GM12878 (cell line): Measurements from ENCODE around the gene HTRA2. TPM values are rescaled to one million over a fixed set of nuclear protein-coding genes. Genes with fewer than 3 reads are reported as not detected.

Experiments
- ATAC-seq: fragments of 200-7000 bp; cut with Tn5 transposase; 3 replicates; pipeline ENCODE4 v1.9.1; 2020; ENCODE audit warnings: mild to moderate bottlenecking, moderate library complexity
- BruUV-seq: library from RNA; stranded (reverse); fragments of 400-500 nt; replicated peaks from 2 replicates; lab custom pipeline; 2021; lab: Mats Ljungman, UMichigan
- CTCF ChIA-PET: fragments of 300-600 bp; sonication (Branson Sonifier 250); formaldehyde crosslinking; extraction: SDS; loops from one replicate; lab custom pipeline; 2021; ENCODE audit warnings: inconsistent platforms; lab: Yijun Ruan, JAX
- POLR2A ChIA-PET: fragments of 350-600 bp; formaldehyde crosslinking; extraction: SDS; loops from one replicate; lab custom pipeline; 2021; ENCODE audit warnings: inconsistent platforms; lab: Charles Lee
- RAD21 ChIA-PET: fragments of 300-600 bp; sonication (Branson Sonifier 250); formaldehyde crosslinking; loops from one replicate; lab custom pipeline; 2023; ENCODE audit warnings: antibody characterized with exemption; ENCODE audit not compliant: unreplicated experiment; lab: Charles Lee
- SMC1A ChIA-PET: fragments of 300-600 bp; sonication (Branson Sonifier 250); formaldehyde crosslinking; loops from one replicate; lab custom pipeline; 2023; ENCODE audit not compliant: unreplicated experiment, uncharacterized antibody; lab: Charles Lee
- DNase-seq: peaks from one replicate; pipeline ENCODE4 v3.0.0-alpha.2; 2011; ENCODE audit warnings: low read depth, low spot score
- FAIRE-seq: peaks from 3 replicates; lab custom pipeline; 2011; peaks lifted over from hg19 to GRCh38; lab: Jason Lieb, UNC
- H2AFZ ChIP-seq: 2 replicates; pipeline ENCODE4 v1.6.0; 2011; ENCODE audit warnings: low read depth, low read length, control low read depth; ENCODE audit not compliant: control insufficient read depth
- H3K27ac ChIP-seq: 2 replicates; pipeline ENCODE4 v1.5.1; 2011; ENCODE audit warnings: control low read depth; ENCODE audit not compliant: control insufficient read depth, insufficient read depth
- H3K27me3 ChIP-seq, 2 experiments: replicated peaks in 1 of 2; 2 replicates each; pipeline versions ENCODE4 v1.6.0 to v1.6.1; 2011; ENCODE audit warnings: low read length in 1 of 2; ENCODE audit not compliant: control insufficient read depth in 2 of 2, insufficient read depth in 2 of 2
- H3K36me3 ChIP-seq, 2 experiments: 2 replicates each; pipeline ENCODE4 v1.5.1; 2011; ENCODE audit warnings: low read length in 1 of 2; ENCODE audit not compliant: control insufficient read depth in 2 of 2, insufficient read depth in 2 of 2
- H3K4me1 ChIP-seq: 2 replicates; pipeline ENCODE4 v1.6.1; 2011; ENCODE audit warnings: mild to moderate bottlenecking, low read length, moderate library complexity, mixed read lengths; ENCODE audit not compliant: control insufficient read depth, insufficient read depth
- H3K4me2 ChIP-seq: 2 replicates; pipeline ENCODE4 v1.6.0; 2011; ENCODE audit warnings: control low read depth; ENCODE audit not compliant: control insufficient read depth, insufficient read depth
- H3K4me3 ChIP-seq: fragments of 200-600 bp; sonication (generic); 2 replicates; pipeline ENCODE4 v1.5.1; 2016
- H3K79me2 ChIP-seq: 2 replicates; pipeline ENCODE4 v1.6.0; 2011; ENCODE audit warnings: low read length; ENCODE audit not compliant: control insufficient read depth, insufficient read depth
- H3K9ac ChIP-seq: 2 replicates; pipeline ENCODE4 v1.8.0; 2011; ENCODE audit warnings: low read length, control low read depth, mixed read lengths; ENCODE audit not compliant: control insufficient read depth, insufficient read depth
- H3K9me3 ChIP-seq: replicated peaks from 3 replicates; pipeline ENCODE4 v1.5.1; 2011; ENCODE audit warnings: mild to moderate bottlenecking, low read length; ENCODE audit not compliant: control insufficient read depth, insufficient read depth
- H4K20me1 ChIP-seq: 2 replicates; pipeline ENCODE4 v1.6.0; 2011; ENCODE audit not compliant: control insufficient read depth, insufficient read depth
- HDAC6 ChIP-seq: fragments of 200-600 bp; sonication (generic); IDR thresholded peaks from one replicate; pipeline ENCODE4 v1.8.0; 2017; ENCODE audit warnings: antibody characterized with exemption; ENCODE audit not compliant: unreplicated experiment
- POLR2A ChIP-seq: IDR thresholded peaks from 2 replicates; pipeline ENCODE4 v1.6.1; 2011; ENCODE audit warnings: low read depth, mild to moderate bottlenecking, low read length
- WGBS: methylation state at CpG from one replicate; pipeline ENCODE4 v1.1.6; 2016; ENCODE audit warnings: low lambda C conversion rate; ENCODE audit not compliant: insufficient replicate concordance, insufficient coverage; ENCODE audit errors: missing lambda C conversion rate; 5-methylcytosine and 5-hydroxymethylcytosine counted together
- in situ Hi-C: fragments of 300-500 bp; cut with MboI; formaldehyde crosslinking; loops from 9 replicates; pipeline ENCODE4 v1.14.3; 2018; ENCODE audit warnings: mixed read lengths
- intact Hi-C: fragments of 100-400 bp; cut with micrococcal nuclease; formaldehyde crosslinking; loops from one replicate; pipeline ENCODE4 v1.14.2; 2022; ENCODE audit not compliant: unreplicated experiment
- polyA plus RNA-seq, 11 experiments: library from polyadenylated mRNA; depleted of rRNA in 4 of 11; unstranded in 6 of 11; stranded (reverse) in 5 of 11; fragments of >200 nt; fragmentation: Nextera tagmentation in 4 of 11; fragmentation: Illumina TruSeq in 1 of 11; extraction: Ambion mirVana in 4 of 11; extraction: Trizol in 1 of 11; gene quantifications; 1 replicate in 1 of 11; 2 replicates in 10 of 11; pipeline versions ENCODE4 v1.2.1 to v1.2.3, GENCODE V29; 2011 to 2016; ENCODE audit warnings: inconsistent platforms in 2 of 11, missing spikeins in 2 of 11, low read depth in 1 of 11
- total RNA-seq, 4 experiments: library from RNA; depleted of rRNA in 3 of 4; stranded (reverse); fragments of >200 nt in 3 of 4; fragmentation: Illumina TruSeq in 1 of 4; extraction: Trizol in 1 of 4; gene quantifications; 2 replicates each; pipeline versions ENCODE4 v1.2.1 to v1.2.3, GENCODE V29; 2013 to 2021
- TF ChIP-seq, protein P1 (sequence below): fragments of 150-350 bp; IDR thresholded peaks from 2 replicates; pipeline ENCODE4 v1.6.1; 2014; ENCODE audit warnings: mild to moderate bottlenecking, low read depth, low read length

HTRA2 gene
- total and polyA plus RNA-seq, 10 of the 15 experiments (the other 5 are each of a cell fraction or from before 2014, with no cell fraction given), result 42.3 to 73.9 (median 54.6) TPM

DNA sequence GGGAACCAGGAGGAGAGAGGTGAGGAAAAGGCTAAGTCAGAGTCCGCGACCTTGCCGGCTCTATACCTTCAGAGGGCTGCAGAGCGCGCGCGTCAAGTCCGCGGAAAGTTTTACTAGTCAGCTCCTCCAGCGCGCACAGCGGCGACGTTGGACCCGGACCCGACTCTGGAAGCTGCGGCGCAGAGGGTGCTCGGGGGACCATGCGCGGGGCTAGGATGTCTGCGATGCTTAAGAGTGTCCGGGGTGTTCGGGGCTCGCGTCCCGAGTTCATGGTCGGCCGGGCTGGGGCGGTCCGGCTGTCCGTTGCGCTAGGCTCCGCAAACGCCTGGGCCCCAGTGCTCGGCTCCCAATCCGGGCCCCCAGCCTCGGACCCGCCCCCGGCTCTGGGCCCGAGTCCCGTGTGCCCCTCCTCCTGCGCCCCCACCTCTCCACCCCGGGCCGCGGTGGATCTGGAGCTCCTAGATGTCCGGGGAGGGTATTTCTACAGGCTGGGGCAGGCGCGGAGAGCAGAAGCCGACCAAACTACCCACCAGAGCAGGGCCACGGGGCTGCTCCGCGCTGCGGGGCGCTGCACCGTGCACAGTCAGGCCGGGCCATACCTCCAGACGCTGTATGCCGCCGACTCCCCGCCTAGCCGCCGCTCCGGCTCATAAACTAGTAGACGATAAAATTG lies 30.3 kb upstream of the HTRA2 start, which contains the start of gene LBX2:
Gene LBX2, minus strand, starts transcription at position 337 of the 673 bp plus-strand sequence. Its CDS starts 66 bp downstream, at position 271.
- ChIA-PET CTCF (interaction anchor here (0.6 to 13.9 kb wide), 2 partner anchors 77 to 87 kb away, joined by 4 to 231 read pairs; no protein-coding TSS in a partner anchor), SMC1A (interaction anchor here (1.3 to 7.0 kb wide), 2 partner anchors 58 to 87 kb away, joined by 3 to 71 read pairs; no protein-coding TSS in a partner anchor), RAD21 (interaction anchor here (1.7 to 2.6 kb wide), 2 partner anchors 45 to 89 kb away, joined by 4 to 10 read pairs; partner anchors contain the start of gene INO80B), POLR2A (no interaction called here)
- Histone ChIP-seq H3K79me2 (no peaks in the 10 kb centered on the region), H3K4me1 (peaks cover 15% of the 10 kb centered on the region), H3K36me3 (no peaks in the 10 kb centered on the region), H3K27ac (no peak within 1 kb of the TSS), H4K20me1 (no peaks in the 10 kb centered on the region), H3K9ac (no peak within 1 kb of the TSS), H3K4me3 (peak within 1 kb of the TSS; percentile 57; the same call in 1 of the 2 replicates), H3K4me2 (peak within 1 kb of the TSS; percentile 46), H3K9me3 (no peaks in the 10 kb centered on the region), H3K27me3 (peaks cover 15 to 25% of the 10 kb centered on the region in 2 experiments; a peak in 3 of 4 replicates), H2AFZ (no peak within 1 kb of the TSS)
- WGBS, result 44% methylated on average over 52 of the region's 65 CpGs
- FAIRE-seq (no peak), DNase-seq (no peak), ATAC-seq (no peak)
- in situ Hi-C loops, result no loop called here
- BruUV-seq, result no TSS peak
- intact Hi-C loops, result no loop called here
- TF ChIP-seq, protein P1, sequence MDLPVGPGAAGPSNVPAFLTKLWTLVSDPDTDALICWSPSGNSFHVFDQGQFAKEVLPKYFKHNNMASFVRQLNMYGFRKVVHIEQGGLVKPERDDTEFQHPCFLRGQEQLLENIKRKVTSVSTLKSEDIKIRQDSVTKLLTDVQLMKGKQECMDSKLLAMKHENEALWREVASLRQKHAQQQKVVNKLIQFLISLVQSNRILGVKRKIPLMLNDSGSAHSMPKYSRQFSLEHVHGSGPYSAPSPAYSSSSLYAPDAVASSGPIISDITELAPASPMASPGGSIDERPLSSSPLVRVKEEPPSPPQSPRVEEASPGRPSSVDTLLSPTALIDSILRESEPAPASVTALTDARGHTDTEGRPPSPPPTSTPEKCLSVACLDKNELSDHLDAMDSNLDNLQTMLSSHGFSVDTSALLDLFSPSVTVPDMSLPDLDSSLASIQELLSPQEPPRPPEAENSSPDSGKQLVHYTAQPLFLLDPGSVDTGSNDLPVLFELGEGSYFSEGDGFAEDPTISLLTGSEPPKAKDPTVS, result no peak
- TF ChIP-seq HDAC6 (peak; percentile 55), POLR2A (0 out of 2 replicates have a peak, but pooled peaks have one; percentile 8)
